Stimulated activated naive CD8-positive, alpha-beta T cell treated with anti-CD3 and anti-CD28 coated beads, Interleukin-15, amount 100 ng/mL, for 72 hours (primary cell): ENCODE measurements around the gene SLC25A5.
"Not testable (repeated sequence)": the region's sequence is repeated elsewhere in the genome, so short reads cannot be mapped to it uniquely, and the experiment has no call there.

ENCODE experiments used
- ATAC-seq: fragments of 150-1000 bp; cut with Tn5 transposase; 2 replicates; pipeline ENCODE4 v1.10.0; 2021; ENCODE audit warnings: mild to moderate bottlenecking, moderate library complexity
- DNase-seq, 2 donors: peaks; one replicate each; pipeline ENCODE4 v3.0.0; 2021 to 2022
- H3K27ac Mint-ChIP-seq, 2 donors: one replicate each; pipeline ENCODE4 v1.8.0; 2022; ENCODE audit warnings: mild to moderate bottlenecking in 2 of 2, mixed read lengths in 2 of 2, moderate library complexity in 2 of 2
- H3K27me3 Mint-ChIP-seq: one replicate; pipeline ENCODE4 v1.8.0; 2022; ENCODE audit warnings: mixed read lengths
- H3K4me1 Mint-ChIP-seq: one replicate; pipeline ENCODE4 v1.8.0; 2022; ENCODE audit warnings: mild to moderate bottlenecking, mixed read lengths
- H3K4me3 Mint-ChIP-seq, 2 donors: one replicate each; pipeline ENCODE4 v1.8.0; 2022; ENCODE audit warnings: mild to moderate bottlenecking in 2 of 2, mixed read lengths in 2 of 2, moderate library complexity in 1 of 2
- H3K9me3 Mint-ChIP-seq, 2 donors: one replicate each; pipeline ENCODE4 v1.8.0; 2022; ENCODE audit warnings: mixed read lengths in 2 of 2

Gene SLC25A5

DNA sequence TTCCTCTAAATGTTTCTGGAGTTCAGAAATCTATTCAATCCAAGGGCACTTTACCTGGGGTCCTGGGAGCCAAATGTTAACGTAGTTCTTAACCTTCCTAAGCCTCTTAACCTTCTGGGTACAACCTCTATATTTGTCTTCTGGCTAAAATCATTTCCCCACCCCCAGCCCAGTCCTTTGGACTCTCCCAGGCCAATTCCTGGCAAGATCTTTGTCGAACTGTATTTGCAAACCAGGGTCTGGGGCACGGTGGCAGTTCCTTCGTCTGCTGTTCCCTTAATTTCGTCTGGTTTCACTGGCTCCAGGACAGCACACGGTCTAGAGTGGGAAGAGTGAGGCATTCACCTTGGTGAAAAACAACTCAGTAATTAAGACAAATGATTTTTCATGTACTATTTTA, 811 bp upstream of the SLC25A5 start:
- H3K9me3 Mint-ChIP-seq: no peaks in the 10 kb centered on the region
- H3K4me3 Mint-ChIP-seq: peak overlapping the region in 1 of 2 donors; percentile 88
- no peaks in the 10 kb centered on the region for H3K27me3 Mint-ChIP-seq
- no peak overlapping the region for H3K27ac Mint-ChIP-seq
- peaks cover 27% of the 10 kb centered on the region for H3K4me1 Mint-ChIP-seq
- DNase-seq: no peak
- no peak for ATAC-seq

DNA sequence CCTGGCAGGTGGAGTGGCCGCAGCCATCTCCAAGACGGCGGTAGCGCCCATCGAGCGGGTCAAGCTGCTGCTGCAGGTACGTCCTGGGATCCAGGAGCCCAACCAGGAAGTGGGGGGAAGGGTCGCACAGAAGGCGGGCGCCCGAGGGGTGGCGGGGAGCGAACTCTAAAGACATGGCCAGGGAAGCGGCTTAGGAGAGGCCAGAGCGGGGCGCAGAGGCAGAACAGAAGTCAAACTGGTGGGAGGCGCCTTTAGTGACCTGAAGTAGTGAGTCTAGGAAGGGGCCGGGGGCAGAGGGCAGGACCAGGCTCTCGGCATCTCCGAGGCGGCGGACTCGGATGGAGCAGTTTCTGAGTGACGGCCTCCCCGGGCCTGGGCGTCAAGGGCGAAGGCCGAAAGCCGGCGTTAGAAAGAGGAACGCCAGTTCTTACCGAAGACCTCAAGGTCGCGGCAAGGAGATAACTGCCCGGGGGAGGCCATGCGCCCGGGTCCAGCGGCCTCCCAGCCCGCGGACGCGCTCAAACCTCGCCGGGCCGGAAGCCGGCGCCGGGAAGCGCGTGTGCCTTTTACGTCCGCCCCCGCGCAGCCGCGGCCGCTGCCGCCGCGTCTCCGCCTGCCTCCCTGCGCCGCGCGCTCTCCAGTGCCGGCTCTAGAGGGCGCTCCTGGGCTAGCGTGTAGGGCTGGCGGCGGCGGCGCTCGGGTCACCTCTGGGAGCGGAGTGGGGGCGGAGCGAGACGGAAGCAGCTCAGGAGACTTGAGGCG, 488 bp downstream of the SLC25A5 start:
- DNase-seq: peak; percentile 89 to 91
- Mint-ChIP-seq H3K9me3 (no peaks in the 10 kb centered on the region), H3K27ac (peak overlapping the region; percentile 93 to 99), H3K4me1 (peaks cover 27% of the 10 kb centered on the region), H3K4me3 (peak overlapping the region; percentile 88 to 96), H3K27me3 (no peaks in the 10 kb centered on the region)
- ATAC-seq: peak; percentile 82

DNA sequence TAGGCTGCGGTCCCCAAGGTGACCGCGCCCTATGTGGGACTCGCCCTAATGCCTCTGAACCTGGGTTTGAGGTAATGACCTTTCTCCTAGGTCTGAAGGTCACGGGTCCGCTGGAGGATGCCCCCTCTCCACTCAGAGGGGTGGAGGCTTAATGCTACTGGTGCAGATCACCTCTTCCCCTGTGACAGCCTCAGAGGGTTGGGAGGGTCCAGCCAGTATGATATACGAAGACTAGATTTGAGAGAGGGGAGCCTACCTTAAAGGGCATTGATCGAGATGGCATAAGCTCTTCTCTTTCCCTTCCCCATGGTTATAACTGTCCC, 1.0 kb downstream of the SLC25A5 start:
- Mint-ChIP-seq H3K9me3 (no peaks in the 10 kb centered on the region), H3K27ac (peak overlapping the region; percentile 85 to 88)

DNA sequence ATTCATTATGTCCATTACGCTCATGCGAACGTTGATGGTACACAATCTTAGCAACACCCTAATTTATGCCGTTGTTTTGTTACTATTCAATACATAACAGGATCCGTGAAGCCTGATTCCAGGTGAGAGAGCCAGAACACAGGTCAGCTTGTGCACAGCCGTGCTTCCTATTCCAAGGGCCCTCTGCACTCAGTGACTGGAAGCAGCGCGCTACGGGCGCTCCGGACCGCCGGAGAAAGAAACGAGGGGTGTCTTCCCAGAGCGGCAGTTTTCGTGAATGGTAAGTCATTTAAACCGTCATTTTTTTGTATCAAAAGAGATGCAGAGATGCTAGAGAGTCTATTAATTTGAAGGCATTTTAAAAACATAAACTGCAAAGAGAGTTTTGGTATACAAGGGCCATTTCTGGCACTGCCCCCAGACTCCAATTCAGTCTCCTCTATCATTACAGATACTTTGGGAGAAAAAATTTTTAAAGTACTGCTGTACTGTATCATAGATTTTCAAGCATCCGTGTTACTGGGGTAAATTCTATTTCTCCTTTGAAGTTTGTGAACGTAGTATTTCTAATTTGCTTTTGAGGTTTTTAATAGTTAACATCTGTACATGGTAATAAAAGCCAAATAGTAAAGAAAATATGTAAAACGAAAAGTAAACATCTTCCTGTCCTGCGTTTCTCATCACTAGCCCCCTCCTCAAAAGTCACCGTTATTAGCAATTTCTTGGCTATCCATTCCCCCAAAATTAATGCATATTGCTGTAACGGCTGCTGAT, 6.6 kb downstream of the SLC25A5 start:
- Mint-ChIP-seq H3K9me3 (no peaks in the 10 kb centered on the region), H3K27me3 (no peaks in the 10 kb centered on the region), H3K27ac (peak overlapping the region in 1 of 2 donors; percentile 72), H3K4me1 (peaks cover 10% of the 10 kb centered on the region), H3K4me3 (no peak overlapping the region)
- ATAC-seq: no peak
- DNase-seq: no peak

More for the DNA sequence above, 1.0 kb downstream of the SLC25A5 start:
- no peak for DNase-seq
- no peak for ATAC-seq
- H3K4me1 Mint-ChIP-seq: peaks cover 27% of the 10 kb centered on the region
- H3K4me3 Mint-ChIP-seq: peak overlapping the region; percentile 88 to 96
- no peaks in the 10 kb centered on the region for H3K27me3 Mint-ChIP-seq

DNA sequence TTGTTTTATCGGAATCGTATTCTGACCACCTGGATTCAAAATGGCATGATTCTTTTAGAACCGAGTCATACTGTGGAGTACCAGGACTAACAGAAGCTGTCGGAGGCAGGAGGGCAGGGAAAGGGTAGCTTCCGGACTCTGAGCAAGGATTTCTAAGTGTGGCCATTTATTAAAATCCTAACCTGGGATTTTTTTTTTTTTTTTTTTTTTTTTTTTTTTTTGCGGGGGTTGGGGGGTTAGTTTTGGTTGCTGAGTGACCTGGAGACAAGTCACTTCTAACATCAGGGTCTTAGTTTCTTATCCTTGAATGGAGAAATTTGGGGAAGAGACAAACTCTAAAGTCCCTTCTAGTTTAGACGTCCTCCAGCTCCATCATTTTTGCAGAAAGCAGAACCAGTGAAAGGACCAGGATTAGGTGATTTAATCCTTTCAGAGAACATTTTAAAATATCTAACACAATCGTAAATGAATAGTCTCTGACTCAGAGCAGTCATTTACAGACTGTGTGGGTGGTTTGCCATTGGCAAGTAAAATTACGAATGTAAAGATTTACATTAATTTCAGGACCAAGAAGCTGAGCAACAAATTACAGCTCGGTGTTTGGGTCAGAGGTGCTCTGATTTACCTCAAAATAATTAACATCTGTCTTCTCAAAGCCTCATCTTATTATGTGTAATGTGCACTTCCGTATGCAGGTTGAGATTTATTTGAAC, 7.3 kb downstream of the SLC25A5 start:
- Mint-ChIP-seq H3K27ac (peak overlapping the region in 1 of 2 donors; percentile 72), H3K27me3 (no peaks in the 10 kb centered on the region), H3K4me3 (no peak overlapping the region), H3K4me1 (peaks cover 2% of the 10 kb centered on the region), H3K9me3 (no peaks in the 10 kb centered on the region)
- ATAC-seq (no peak), DNase-seq (no peak)

DNA sequence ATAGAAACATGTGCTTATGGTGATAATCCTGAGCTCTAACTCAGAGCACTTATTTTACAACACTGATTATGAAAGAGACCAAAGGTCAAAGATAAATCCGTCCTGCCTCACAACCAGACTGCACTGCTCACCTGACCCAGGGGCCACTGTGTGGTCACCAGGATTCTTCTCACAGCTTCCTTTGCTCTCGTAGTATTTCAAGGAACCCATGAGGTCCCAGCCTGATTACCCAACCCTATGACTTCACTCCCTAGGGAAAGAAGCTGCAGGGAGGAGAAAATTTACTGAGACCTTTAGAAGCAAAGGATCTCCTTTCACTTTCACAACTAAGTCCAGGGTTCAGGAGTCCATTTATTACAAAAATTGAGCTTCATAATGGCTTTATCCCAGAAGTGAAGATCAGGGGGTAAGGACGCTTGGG, 9.6 kb downstream of the SLC25A5 start:
- Mint-ChIP-seq H3K4me1 (peaks cover 7% of the 10 kb centered on the region), H3K4me3 (no peak overlapping the region), H3K9me3 (no peaks in the 10 kb centered on the region), H3K27me3 (no peaks in the 10 kb centered on the region), H3K27ac (peak overlapping the region in 1 of 2 donors; percentile 27)
- ATAC-seq (no peak), DNase-seq (no peak)

DNA sequence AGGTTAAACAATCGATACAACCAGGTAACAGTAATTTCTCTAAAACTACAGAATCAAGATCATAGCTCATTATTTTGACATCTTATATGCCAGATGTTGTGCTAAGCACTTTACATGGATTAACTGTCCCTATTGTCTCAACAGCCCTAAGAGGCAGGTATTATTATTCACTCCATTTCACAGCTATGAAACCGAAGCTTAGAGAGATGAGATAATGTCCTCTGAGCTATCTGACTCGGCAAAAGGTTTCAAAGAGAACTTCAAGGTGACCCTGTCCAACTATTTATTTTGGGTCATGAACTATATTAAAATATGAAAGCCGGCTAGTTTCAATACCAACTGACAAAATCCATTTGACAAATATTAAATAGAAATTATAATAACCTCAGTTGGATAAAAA, 10.3 kb downstream of the SLC25A5 start:
- H3K4me1 Mint-ChIP-seq: peaks cover 11% of the 10 kb centered on the region
- no peaks in the 10 kb centered on the region for H3K9me3 Mint-ChIP-seq
- no peak for DNase-seq
- H3K27me3 Mint-ChIP-seq: no peaks in the 10 kb centered on the region
- H3K4me3 Mint-ChIP-seq: no peak overlapping the region
- H3K27ac Mint-ChIP-seq: no peak overlapping the region
- ATAC-seq: no peak

DNA sequence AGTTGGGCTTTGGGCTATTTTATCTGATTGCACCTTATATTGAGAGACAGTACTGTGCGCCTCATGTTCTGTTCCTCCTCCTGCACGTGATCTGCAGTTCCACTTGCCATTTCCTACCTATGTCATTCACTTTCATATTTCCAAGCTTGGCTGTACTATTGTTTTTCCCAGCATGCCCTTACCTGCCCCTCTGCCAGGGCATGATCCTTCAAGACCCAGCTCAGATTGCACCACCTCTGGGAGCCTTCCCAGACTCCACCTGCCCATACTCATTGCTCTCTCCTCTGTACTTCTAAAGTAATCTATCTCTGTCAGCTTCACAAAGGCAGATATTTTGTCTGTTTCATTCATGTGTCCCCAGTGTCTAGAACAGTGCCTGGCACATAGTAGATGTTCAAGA, 11.6 kb downstream of the SLC25A5 start:
- no peaks in the 10 kb centered on the region for H3K27me3 Mint-ChIP-seq

DNA sequence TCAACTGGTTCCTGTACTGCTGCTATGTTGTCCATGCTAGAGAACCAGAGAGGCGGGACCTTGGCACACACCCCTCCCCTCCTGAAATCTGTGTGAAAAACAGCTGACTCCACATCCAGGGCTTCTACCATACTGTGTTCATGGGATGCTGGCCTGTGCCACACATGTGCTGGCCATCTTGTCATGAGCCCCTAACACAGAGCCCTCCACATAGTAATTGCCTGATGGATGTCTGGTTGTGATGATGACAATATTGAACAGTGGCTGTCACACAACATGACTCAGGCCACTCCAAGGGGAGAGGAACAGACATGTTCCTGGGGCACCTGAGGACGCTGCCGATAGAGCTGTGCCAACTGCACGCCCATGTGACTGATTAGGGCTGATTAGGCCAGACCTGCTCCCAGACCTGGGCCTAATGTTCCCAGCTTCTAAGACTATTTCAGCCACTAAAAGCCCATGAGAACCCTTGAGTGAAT, 13.1 kb downstream of the SLC25A5 start:
- Mint-ChIP-seq H3K4me3 (no peak overlapping the region), H3K4me1 (peaks cover 11% of the 10 kb centered on the region), H3K9me3 (no peaks in the 10 kb centered on the region), H3K27me3 (no peaks in the 10 kb centered on the region), H3K27ac (no peak overlapping the region)
- ATAC-seq (no peak), DNase-seq (no peak)

More for the DNA sequence above, 11.6 kb downstream of the SLC25A5 start:
- no peaks in the 10 kb centered on the region for H3K9me3 Mint-ChIP-seq
- ATAC-seq (no peak), DNase-seq (no peak)
- H3K4me3 Mint-ChIP-seq: no peak overlapping the region
- peaks cover 11% of the 10 kb centered on the region for H3K4me1 Mint-ChIP-seq
- no peak overlapping the region for H3K27ac Mint-ChIP-seq

DNA sequence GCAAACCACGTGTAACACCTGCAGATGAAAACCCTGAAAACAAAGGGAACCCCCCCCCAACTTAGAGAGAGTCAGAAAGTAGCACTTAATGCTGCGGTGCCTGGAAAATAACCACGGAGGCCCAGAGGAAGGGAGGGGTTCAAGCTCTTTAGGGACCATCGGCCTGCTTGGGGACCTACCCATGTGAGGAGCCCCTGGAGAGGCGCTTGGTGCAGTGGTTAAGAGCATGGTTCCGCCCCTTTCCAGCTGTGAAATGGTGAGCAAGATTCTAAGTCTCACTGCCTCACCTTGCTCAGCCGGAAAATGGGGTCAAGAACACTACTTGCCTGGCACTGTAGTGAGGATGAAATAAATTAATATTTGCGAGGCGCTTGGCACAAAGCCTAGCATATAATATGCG, 13.8 kb downstream of the SLC25A5 start:
- no peaks in the 10 kb centered on the region for H3K27me3 Mint-ChIP-seq

DNA sequence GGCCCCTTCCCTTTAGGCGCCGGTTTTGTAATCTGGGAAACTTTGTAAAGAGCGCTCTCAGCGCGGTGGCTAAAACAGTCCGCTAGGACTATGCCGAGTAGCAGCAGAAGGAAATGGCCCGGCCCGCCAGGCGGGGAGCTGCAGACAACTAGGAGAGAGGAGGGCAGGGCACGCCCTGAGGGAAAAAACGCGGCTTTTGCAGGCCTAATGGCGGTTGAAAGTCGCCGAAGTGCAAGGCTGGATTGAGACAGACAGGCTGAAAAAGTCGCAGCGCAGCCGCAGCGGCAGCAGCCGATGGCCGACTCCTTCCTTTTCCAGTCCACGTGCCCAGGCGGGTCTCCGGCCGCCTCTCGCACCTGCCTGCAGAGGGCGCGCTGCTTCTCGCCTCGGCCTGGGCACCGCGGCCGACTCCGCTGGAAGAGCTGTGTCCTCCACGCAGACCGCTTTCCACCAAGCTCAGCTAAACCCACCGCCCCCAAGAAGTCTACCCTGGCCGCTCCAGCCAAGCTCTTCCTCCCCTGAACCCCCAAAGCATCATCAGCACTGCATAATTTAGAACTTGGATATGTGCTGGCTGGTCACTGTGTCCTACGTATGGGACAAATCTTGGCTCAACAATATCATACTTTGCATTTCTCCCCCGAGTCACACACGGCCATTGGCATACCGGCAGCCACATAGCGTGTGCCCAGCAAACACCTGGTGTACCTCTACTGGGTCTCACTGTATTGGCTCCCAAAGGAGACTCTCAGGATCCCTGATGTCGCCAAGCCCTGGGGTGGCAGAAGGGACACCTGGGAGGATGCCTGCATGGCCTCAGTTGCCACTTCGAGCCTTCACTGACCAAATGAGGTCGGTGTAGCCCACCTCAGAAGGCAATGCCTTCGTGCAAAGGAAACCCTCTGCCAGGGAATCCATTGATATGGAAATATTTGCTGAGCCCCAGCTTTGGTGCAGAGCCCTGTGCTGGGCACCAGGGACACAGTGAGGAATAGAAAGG, 14.5 kb downstream of the SLC25A5 start:
- ATAC-seq (peak; percentile 93), DNase-seq (peak; percentile 70 to 76)
- H3K4me3 Mint-ChIP-seq: peak overlapping the region; percentile 69 to 82
- H3K27me3 Mint-ChIP-seq: no peaks in the 10 kb centered on the region
- H3K9me3 Mint-ChIP-seq: no peaks in the 10 kb centered on the region
- peak overlapping the region in 1 of 2 donors; percentile 88 for H3K27ac Mint-ChIP-seq
- H3K4me1 Mint-ChIP-seq: peaks cover 16% of the 10 kb centered on the region

More for the DNA sequence above, 13.8 kb downstream of the SLC25A5 start:
- Mint-ChIP-seq H3K27ac (no peak overlapping the region), H3K4me1 (peaks cover 16% of the 10 kb centered on the region), H3K9me3 (no peaks in the 10 kb centered on the region), H3K4me3 (peak overlapping the region; percentile 69 to 82)
- peak; percentile 40 for ATAC-seq
- DNase-seq: peak in 1 of 2 donors; percentile 10

DNA sequence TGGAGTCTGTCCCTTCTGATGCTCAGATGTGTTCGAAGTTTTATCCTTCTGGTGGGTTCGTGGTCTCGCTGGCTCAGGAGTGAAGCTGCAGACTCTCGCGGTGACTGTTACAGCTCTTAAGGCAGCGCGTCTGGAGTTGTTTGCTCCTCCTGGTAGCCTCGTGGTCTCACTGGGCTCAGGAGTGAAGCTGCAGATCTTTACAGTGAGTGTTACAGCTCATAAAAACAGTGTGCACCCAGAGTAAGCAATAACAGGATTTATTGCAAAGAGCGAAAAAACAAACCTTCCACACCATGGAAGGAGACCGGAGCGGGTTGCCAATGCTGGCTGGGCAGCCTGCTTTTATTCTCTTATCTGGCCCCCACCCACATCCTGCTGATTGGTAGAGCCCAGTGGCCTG, 18.5 kb downstream of the SLC25A5 start:
- Mint-ChIP-seq H3K27me3 (no peaks in the 10 kb centered on the region), H3K27ac (no peak overlapping the region), H3K4me1 (peaks cover 16% of the 10 kb centered on the region), H3K4me3 (no peak overlapping the region), H3K9me3 (no peaks in the 10 kb centered on the region)
- DNase-seq (no peak), ATAC-seq (no peak)

DNA sequence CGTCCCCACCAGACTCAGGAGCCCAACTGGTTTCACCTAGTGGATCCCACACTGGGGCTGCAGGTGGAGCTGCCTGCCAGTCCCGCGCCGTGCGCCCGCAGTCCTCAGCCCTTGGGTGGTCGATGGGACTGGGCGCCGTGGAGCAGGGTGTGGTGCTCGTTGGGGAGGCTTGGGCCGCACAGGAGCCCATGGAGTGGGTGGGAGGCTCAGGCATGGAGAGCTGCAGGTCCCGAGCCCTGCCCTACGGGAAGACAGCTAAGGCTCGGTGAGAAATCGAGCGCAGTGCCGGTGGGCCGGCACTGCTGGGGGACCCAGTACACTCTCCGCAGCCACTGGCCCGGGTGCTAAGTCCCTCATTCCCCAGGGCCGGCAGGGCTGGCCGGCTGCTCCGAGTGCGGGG, 19.5 kb downstream of the SLC25A5 start:
- not testable (repeated sequence) for H3K4me1 Mint-ChIP-seq

DNA sequence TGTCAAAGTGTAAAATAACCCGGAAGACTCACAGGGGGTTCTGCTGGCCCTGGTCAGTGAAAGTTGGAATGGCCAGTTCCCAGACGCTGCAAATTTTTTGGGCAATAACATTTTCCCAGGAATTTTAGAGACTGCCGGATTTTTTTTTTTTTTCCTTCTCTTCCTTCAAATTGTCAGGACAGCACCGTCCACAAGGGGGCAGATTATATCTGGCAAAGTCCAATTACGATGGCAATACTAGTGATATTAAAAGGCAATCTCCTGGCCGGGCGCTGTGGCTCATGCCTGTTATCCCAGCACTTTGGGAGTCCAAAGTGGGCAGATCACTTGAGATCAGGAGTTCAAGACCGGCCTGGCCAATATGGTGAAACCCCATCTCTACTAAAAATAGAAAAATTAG, 20.5 kb downstream of the SLC25A5 start:
- Mint-ChIP-seq H3K27ac (no peak overlapping the region), H3K4me3 (no peak overlapping the region), H3K9me3 (no peaks in the 10 kb centered on the region), H3K27me3 (no peaks in the 10 kb centered on the region), H3K4me1 (peaks cover 5% of the 10 kb centered on the region)
- DNase-seq (peak in 1 of 2 donors; percentile 14), ATAC-seq (no peak)

More for the DNA sequence above, 19.5 kb downstream of the SLC25A5 start:
- not testable (repeated sequence) for DNase-seq, H3K27ac Mint-ChIP-seq, H3K9me3 Mint-ChIP-seq, H3K27me3 Mint-ChIP-seq, H3K4me3 Mint-ChIP-seq, ATAC-seq
